ENCODE data around the gene EPB41L1.

DNA sequence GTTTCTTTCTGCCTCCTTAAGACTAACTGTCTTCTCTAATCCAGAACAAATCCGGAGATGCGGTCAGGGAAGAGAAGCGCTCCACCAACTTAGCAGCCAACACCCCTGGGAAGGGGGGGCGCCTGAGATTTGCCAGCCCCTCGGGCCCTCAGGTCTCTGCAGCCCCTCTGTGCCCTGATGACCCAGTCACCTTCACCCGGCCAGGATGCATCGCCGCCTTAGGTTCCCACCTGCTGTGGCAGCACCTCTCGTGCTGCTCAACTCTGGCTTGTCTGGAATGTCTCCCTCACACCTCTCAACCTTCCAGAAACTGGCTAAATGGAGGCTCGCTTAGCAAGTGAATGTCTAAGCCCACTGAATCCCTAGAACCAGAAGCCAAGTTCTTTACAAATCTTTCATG, 53.7 kb downstream of the EPB41L1 start:
- no peak for TF ChIP-seq KLF16 (tag by site-specific recombination; IDR thresholded peaks at IDR 0.05)
- no peak for TF ChIP-seq TRIM28 (IDR thresholded peaks at IDR 0.05; ENCODE audit: borderline replicate concordance, low read length)
- TF ChIP-seq CTCF (tag by site-specific recombination; IDR thresholded peaks at IDR 0.05), result no peak
- no peak for TF ChIP-seq ZNF677 (tag by site-specific recombination; IDR thresholded peaks at IDR 0.05)
- TF ChIP-seq ZNF23 (tag by site-specific recombination; IDR thresholded peaks at IDR 0.05; ENCODE audit: borderline replicate concordance), result no peak
- no peak for TF ChIP-seq ZNF747 (tag by site-specific recombination; IDR thresholded peaks at IDR 0.05)
- TF ChIP-seq BCL11A (tag by site-specific recombination; IDR thresholded peaks at IDR 0.05; ENCODE audit: low read depth), result no peak
- TF ChIP-seq, protein P1, sequence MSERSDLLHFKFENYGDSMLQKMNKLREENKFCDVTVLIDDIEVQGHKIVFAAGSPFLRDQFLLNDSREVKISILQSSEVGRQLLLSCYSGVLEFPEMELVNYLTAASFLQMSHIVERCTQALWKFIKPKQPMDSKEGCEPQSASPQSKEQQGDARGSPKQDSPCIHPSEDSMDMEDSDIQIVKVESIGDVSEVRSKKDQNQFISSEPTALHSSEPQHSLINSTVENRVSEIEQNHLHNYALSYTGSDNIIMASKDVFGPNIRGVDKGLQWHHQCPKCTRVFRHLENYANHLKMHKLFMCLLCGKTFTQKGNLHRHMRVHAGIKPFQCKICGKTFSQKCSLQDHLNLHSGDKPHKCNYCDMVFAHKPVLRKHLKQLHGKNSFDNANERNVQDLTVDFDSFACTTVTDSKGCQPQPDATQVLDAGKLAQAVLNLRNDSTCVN (tag by site-specific recombination; optimal IDR thresholded peaks at IDR 0.05), result no peak
- no peak for TF ChIP-seq ZBTB1 (tag by site-specific recombination; IDR thresholded peaks at IDR 0.05)
- TF ChIP-seq YY1 (tag by site-specific recombination; IDR thresholded peaks at IDR 0.05), result no peak
- TF ChIP-seq ZNF561 (tag by site-specific recombination; IDR thresholded peaks at IDR 0.05; ENCODE audit: borderline replicate concordance), result no peak
- TF ChIP-seq SETDB1 (IDR thresholded peaks at IDR 0.05; ENCODE audit: insufficient read length, low read length), result no peak
